Left lung (tissue), 10 donors: ENCODE measurements around the gene CCDC186. TPM values are rescaled to one million over a fixed set of nuclear protein-coding genes. Genes with fewer than 3 reads are reported as not detected.

ENCODE experiments used
- ATAC-seq: fragments of 200-7000 bp; cut with Tn5 transposase; one replicate; pipeline ENCODE4 v1.9.1; 2020; ENCODE audit warnings: moderate library complexity
- DNase-seq, 4 donors: peaks; one replicate each; pipeline ENCODE4 v3.0.0-alpha.2; 2013 to 2020
- H3K27ac ChIP-seq, 2 donors: fragments of 200-600 bp; sonication (generic) in 1 of 2; one replicate each; pipeline versions ENCODE4 v1.5.0 to v1.8.0; 2020 to 2021
- H3K27me3 ChIP-seq, 2 donors: fragments of 200-600 bp; sonication (generic) in 1 of 2; one replicate each; pipeline versions ENCODE4 v1.5.0 to v1.8.0; 2020 to 2021
- H3K36me3 ChIP-seq, 2 donors: fragments of 200-600 bp; sonication (generic) in 1 of 2; one replicate each; pipeline versions ENCODE4 v1.5.0 to v1.8.0; 2020 to 2021
- H3K4me1 ChIP-seq, 2 donors: fragments of 200-600 bp; one replicate each; pipeline ENCODE4 v1.8.0; 2021
- H3K4me3 ChIP-seq, 2 donors: fragments of 200-600 bp; sonication (generic) in 1 of 2; one replicate each; pipeline versions ENCODE4 v1.5.0 to v1.8.0; 2020 to 2021; ENCODE audit warnings: mild to moderate bottlenecking in 1 of 2
- H3K9me3 ChIP-seq, 2 donors: fragments of 200-600 bp; sonication (generic) in 1 of 2; one replicate each; pipeline versions ENCODE4 v1.5.0 to v1.8.0; 2020 to 2021
- CTCF ChIP-seq, 2 donors: fragments of 200-600 bp; sonication (generic) in 1 of 2; IDR thresholded peaks; one replicate each; pipeline versions ENCODE4 v1.5.0 to v1.8.0; 2021; ENCODE audit warnings: antibody characterized with exemption in 2 of 2
- intact Hi-C, 2 donors: fragments of 100-400 bp; cut with DNase I; formaldehyde crosslinking; loops; one replicate each; pipeline versions ENCODE4 v1.11.2 to v1.14.2; 2022
- polyA plus RNA-seq, 6 donors: library from polyadenylated mRNA; unstranded; fragments of 120-200 nt; gene quantifications; one replicate each; pipeline ENCODE4 v1.2.1, GENCODE V29; 2013; ENCODE audit not compliant: insufficient read length in 6 of 6
- total RNA-seq, 2 donors: library from RNA; stranded (reverse); fragmentation: NEBNext Ultra II Directional; extraction: Animal tissue kit (Norgen Biotek cat#: 25700); gene quantifications; one replicate each; pipeline ENCODE4 v1.2.1, GENCODE V29; 2021
- donor health status: DM: no; HTN: yes; CAD: no.
- donor health status: DM: no; HTN: no; CAD: no.

CCDC186 gene
- total and polyA plus RNA-seq, 8 donors = 25.2 to 46.6 (median 36.0) TPM

GRCh38 chr10:114215033-114215432 is 41.0 kb upstream of the CCDC186 start:
- Histone ChIP-seq H3K36me3 (no peaks in the 10 kb centered on the region), H3K4me3 (no peak overlapping the region), H3K9me3 (no peaks in the 10 kb centered on the region), H3K4me1 (no peaks in the 10 kb centered on the region), H3K27me3 (no peaks in the 10 kb centered on the region), H3K27ac (no peak overlapping the region)
- intact Hi-C loops = no loop called here
- ATAC-seq (no peak), DNase-seq (no peak)
- TF ChIP-seq CTCF (IDR thresholded peaks at IDR 0.05) = no peak

- no peak for DNase-seq
- intact Hi-C loops = no loop called here
- no peak for TF ChIP-seq CTCF (IDR thresholded peaks at IDR 0.05)
Measured at GRCh38 chr10:114212153-114212552, 38.1 kb upstream of the CCDC186 start.

GRCh38 chr10:114208351-114208750 is 34.3 kb upstream of the CCDC186 start:
- TF ChIP-seq CTCF (IDR thresholded peaks at IDR 0.05) = no peak
- H3K4me3 ChIP-seq = no peak overlapping the region
- ATAC-seq = peak; percentile 62
- no peak for DNase-seq
- no peak overlapping the region for H3K27ac ChIP-seq
- intact Hi-C loops = no loop called here
- H3K27me3 ChIP-seq = no peaks in the 10 kb centered on the region
- H3K36me3 ChIP-seq = no peaks in the 10 kb centered on the region
- H3K4me1 ChIP-seq = no peaks in the 10 kb centered on the region
- no peaks in the 10 kb centered on the region for H3K9me3 ChIP-seq

More at GRCh38 chr10:114212153-114212552, 38.1 kb upstream of the CCDC186 start:
- Histone ChIP-seq H3K27ac (no peak overlapping the region), H3K4me1 (no peaks in the 10 kb centered on the region), H3K9me3 (no peaks in the 10 kb centered on the region), H3K36me3 (no peaks in the 10 kb centered on the region), H3K27me3 (no peaks in the 10 kb centered on the region), H3K4me3 (no peak overlapping the region)
- ATAC-seq = no peak

- intact Hi-C loops = no loop called here
- Histone ChIP-seq H3K4me1 (no peaks in the 10 kb centered on the region), H3K9me3 (no peaks in the 10 kb centered on the region), H3K27ac (no peak overlapping the region), H3K27me3 (no peaks in the 10 kb centered on the region), H3K4me3 (no peak overlapping the region), H3K36me3 (no peaks in the 10 kb centered on the region)
- DNase-seq (no peak), ATAC-seq (no peak)
- no peak for TF ChIP-seq CTCF (IDR thresholded peaks at IDR 0.05)
Measured at GRCh38 chr10:114207349-114207748, 33.3 kb upstream of the CCDC186 start.

- DNase-seq (no peak), ATAC-seq (no peak)
- Histone ChIP-seq H3K9me3 (no peaks in the 10 kb centered on the region), H3K4me1 (no peaks in the 10 kb centered on the region), H3K27ac (no peak overlapping the region), H3K36me3 (no peaks in the 10 kb centered on the region), H3K27me3 (no peaks in the 10 kb centered on the region), H3K4me3 (no peak overlapping the region)
- intact Hi-C loops = no loop called here
- TF ChIP-seq CTCF (IDR thresholded peaks at IDR 0.05) = no peak
Measured at GRCh38 chr10:114206902-114207301, 32.9 kb upstream of the CCDC186 start.
